ENCODE measurements around the gene CD109. TPM values are rescaled to one million over a fixed set of nuclear protein-coding genes. Genes with fewer than 3 reads are reported as not detected.

CD109 gene
- total RNA-seq, 1 experiment from 2014 or later = 0.18 TPM

- H3K9me3 Mint-ChIP-seq (ENCODE audit: unreplicated experiment) = no peaks in the 10 kb centered on the region
- POLR2A ChIA-PET = no interaction called here
- no peak overlapping the region for H3K4me3 Mint-ChIP-seq (ENCODE audit: unreplicated experiment)
- H3K4me3 ChIP-seq (ENCODE audit: low read depth, low read length) = no peak overlapping the region
- no peaks in the 10 kb centered on the region for H3K27me3 Mint-ChIP-seq (ENCODE audit: insufficient read depth, unreplicated experiment)
- CTCF ChIA-PET = no interaction called here
- no peaks in the 10 kb centered on the region for H3K4me1 Mint-ChIP-seq (ENCODE audit: low read depth, unreplicated experiment)
- DNase-seq = peak in 1 of 2 experiments; percentile 66
- H3K27ac Mint-ChIP-seq (ENCODE audit: unreplicated experiment) = no peak overlapping the region
- no peaks in the 10 kb centered on the region; the same call in 1 of the 2 replicates for H3K9me3 ChIP-seq
- intact Hi-C loops (cut with micrococcal nuclease; ENCODE audit: unreplicated experiment) = loop anchor here (1.0 to 5.0 kb wide), 4 partner anchors 43 to 1352 kb away; partner anchors contain the start of gene COL12A1
- no peaks in the 10 kb centered on the region for H3K4me1 ChIP-seq
- no peaks in the 10 kb centered on the region for H3K36me3 ChIP-seq (ENCODE audit: control insufficient read depth, insufficient read depth, low read length)
- BruUV-seq (replicated peaks) = no TSS peak
- H3K36me3 Mint-ChIP-seq (ENCODE audit: insufficient read depth, unreplicated experiment) = no peaks in the 10 kb centered on the region
- TF ChIP-seq CTCF (IDR thresholded peaks at IDR 0.05; ENCODE audit: insufficient read depth in 1 of 2, low read depth in 1 of 2, low read length in 1 of 2, severe bottlenecking in 1 of 2, unreplicated experiment in 1 of 2) = peak; percentile 46 to 64
- H3K27me3 ChIP-seq (replicated peaks; ENCODE audit: control insufficient read depth, insufficient read depth, low read length) = no peaks in the 10 kb centered on the region
Observed at GRCh38 chr6:73854998-73855718, 159.2 kb downstream of the CD109 start.

DNA sequence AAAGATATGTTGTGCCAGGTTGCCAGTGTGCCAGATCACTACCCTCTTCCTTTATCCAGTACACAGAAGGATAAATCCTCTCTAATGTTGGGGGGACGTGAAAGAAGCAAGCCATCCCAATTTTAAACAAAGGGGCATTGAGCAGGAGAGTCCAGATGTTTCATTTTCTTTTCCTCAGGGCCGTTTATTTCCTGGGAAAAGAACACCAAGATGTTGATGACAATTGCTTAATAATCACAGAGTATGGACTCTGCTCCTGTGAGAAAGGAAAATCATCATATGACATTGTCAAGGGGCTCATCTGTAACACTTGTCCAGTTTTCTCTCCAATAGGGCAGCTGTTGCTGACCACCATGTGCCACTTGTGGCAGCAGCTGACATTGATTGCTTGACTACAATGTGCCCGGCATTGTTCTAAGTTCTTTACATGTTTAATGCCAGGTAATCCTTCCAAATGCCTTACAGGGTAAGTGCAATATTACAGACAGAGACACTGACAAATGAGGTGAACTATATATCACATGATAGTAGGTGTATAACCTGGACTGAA lies 161.4 kb downstream of the CD109 start:
- H3K4me3 Mint-ChIP-seq (ENCODE audit: unreplicated experiment) = no peak overlapping the region
- no peak overlapping the region for H3K27ac Mint-ChIP-seq (ENCODE audit: unreplicated experiment)
- H3K4me3 ChIP-seq (ENCODE audit: low read depth, low read length) = no peak overlapping the region
- no peak for DNase-seq
- no TSS peak for BruUV-seq (replicated peaks)
- H3K4me1 ChIP-seq = no peaks in the 10 kb centered on the region
- no peaks in the 10 kb centered on the region for H3K36me3 ChIP-seq (ENCODE audit: control insufficient read depth, insufficient read depth, low read length)
- H3K27me3 Mint-ChIP-seq (ENCODE audit: insufficient read depth, unreplicated experiment) = no peaks in the 10 kb centered on the region
- CTCF ChIA-PET = no interaction called here
- no peaks in the 10 kb centered on the region for H3K36me3 Mint-ChIP-seq (ENCODE audit: insufficient read depth, unreplicated experiment)
- intact Hi-C loops (cut with micrococcal nuclease; ENCODE audit: unreplicated experiment) = loop anchor here (5.0 kb wide), 2 partner anchors 105 to 1350 kb away; partner anchors contain the start of gene COL12A1
- POLR2A ChIA-PET = no interaction called here
- no peaks in the 10 kb centered on the region for H3K27me3 ChIP-seq (replicated peaks; ENCODE audit: control insufficient read depth, insufficient read depth, low read length)
- H3K9me3 ChIP-seq = no peaks in the 10 kb centered on the region
- H3K4me1 Mint-ChIP-seq (ENCODE audit: low read depth, unreplicated experiment) = no peaks in the 10 kb centered on the region
- TF ChIP-seq CTCF (IDR thresholded peaks at IDR 0.05; ENCODE audit: insufficient read depth in 1 of 2, low read depth in 1 of 2, low read length in 1 of 2, severe bottlenecking in 1 of 2, unreplicated experiment in 1 of 2) = no peak
- no peaks in the 10 kb centered on the region for H3K9me3 Mint-ChIP-seq (ENCODE audit: unreplicated experiment)

GRCh38 chr6:73858376-73858775 lies 162.4 kb downstream of the CD109 start:
- no peak overlapping the region for H3K27ac Mint-ChIP-seq (ENCODE audit: unreplicated experiment)
- H3K4me1 ChIP-seq = no peaks in the 10 kb centered on the region
- DNase-seq = no peak
- BruUV-seq (replicated peaks) = no TSS peak
- H3K36me3 ChIP-seq (ENCODE audit: control insufficient read depth, insufficient read depth, low read length) = no peaks in the 10 kb centered on the region
- no peak overlapping the region for H3K4me3 ChIP-seq (ENCODE audit: low read depth, low read length)
- no peaks in the 10 kb centered on the region for H3K27me3 ChIP-seq (replicated peaks; ENCODE audit: control insufficient read depth, insufficient read depth, low read length)
- H3K9me3 ChIP-seq = no peaks in the 10 kb centered on the region
- H3K4me1 Mint-ChIP-seq (ENCODE audit: low read depth, unreplicated experiment) = no peaks in the 10 kb centered on the region
- TF ChIP-seq CTCF (IDR thresholded peaks at IDR 0.05; ENCODE audit: insufficient read depth in 1 of 2, low read depth in 1 of 2, low read length in 1 of 2, severe bottlenecking in 1 of 2, unreplicated experiment in 1 of 2) = no peak
- H3K27me3 Mint-ChIP-seq (ENCODE audit: insufficient read depth, unreplicated experiment) = no peaks in the 10 kb centered on the region
- H3K9me3 Mint-ChIP-seq (ENCODE audit: unreplicated experiment) = no peaks in the 10 kb centered on the region
- ChIA-PET POLR2A (no interaction called here), CTCF (no interaction called here)
- H3K36me3 Mint-ChIP-seq (ENCODE audit: insufficient read depth, unreplicated experiment) = no peaks in the 10 kb centered on the region
- intact Hi-C loops (cut with micrococcal nuclease; ENCODE audit: unreplicated experiment) = loop anchor here (5.0 kb wide), 2 partner anchors 104 to 1349 kb away; partner anchors contain the start of gene COL12A1
- H3K4me3 Mint-ChIP-seq (ENCODE audit: unreplicated experiment) = no peak overlapping the region

Data from Caco-2 (cell line).